Hypothalamus (tissue), 51 donors: Measurements from ENCODE around the gene GMPR.
"Not testable (repeated sequence)": the region's sequence is repeated elsewhere in the genome, so short reads cannot be mapped to it uniquely, and the experiment has no call there.

Experiments used
- DNase-seq, 51 donors: peaks; one replicate each; lab custom pipeline; 2025; lab: John Stamatoyannopoulos, UW

The GMPR gene

DNA sequence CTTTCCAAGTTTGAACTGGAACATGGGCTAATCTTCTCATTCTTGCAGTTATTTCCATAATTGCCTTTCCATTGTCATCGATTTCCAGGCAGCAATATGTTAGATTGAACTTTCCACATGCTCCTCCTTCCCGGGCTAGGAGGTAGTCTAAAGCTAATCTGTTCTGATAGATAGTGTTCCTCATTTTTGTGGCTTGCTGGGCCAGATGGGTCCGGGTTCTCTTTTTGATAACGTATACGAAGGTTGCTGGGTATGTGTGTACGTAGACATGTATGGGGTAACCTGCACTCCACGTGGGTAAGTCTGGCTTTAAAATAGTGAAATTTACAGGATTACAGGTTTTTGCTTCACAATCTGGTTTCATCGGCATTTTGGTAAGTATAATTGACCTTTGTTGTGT is 14.0 kb upstream of the GMPR start:
- no peak for DNase-seq

DNA sequence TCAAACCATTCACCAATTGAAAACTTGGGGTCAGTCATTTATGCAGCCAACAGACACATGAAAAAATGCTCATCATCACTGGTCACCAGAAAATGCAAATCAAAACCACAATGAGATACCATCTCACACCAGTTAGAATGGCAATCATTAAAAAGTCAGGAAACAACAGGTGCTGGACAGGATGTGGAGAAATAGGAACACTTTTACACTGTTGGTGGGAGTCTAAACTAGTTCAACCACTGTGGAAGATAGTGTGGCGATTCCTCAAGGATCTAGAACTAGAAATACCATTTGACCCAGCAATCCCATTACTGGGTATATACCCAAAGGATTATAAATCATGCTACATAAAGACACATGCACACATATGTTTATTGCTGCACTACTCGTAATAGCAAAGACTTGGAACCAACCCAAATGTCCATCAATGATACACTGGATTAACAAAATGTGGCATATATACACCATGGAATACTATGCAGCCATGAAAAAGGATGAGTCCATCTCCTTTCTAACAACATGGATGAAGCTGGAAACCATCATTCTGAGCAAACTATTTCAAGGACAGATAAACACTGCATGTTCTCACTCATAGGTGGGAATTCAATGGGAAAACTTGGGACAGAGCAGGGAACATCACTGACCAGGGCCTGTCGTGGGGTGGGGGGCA is 13.2 kb upstream of the GMPR start:
- DNase-seq: not testable (repeated sequence)

DNA sequence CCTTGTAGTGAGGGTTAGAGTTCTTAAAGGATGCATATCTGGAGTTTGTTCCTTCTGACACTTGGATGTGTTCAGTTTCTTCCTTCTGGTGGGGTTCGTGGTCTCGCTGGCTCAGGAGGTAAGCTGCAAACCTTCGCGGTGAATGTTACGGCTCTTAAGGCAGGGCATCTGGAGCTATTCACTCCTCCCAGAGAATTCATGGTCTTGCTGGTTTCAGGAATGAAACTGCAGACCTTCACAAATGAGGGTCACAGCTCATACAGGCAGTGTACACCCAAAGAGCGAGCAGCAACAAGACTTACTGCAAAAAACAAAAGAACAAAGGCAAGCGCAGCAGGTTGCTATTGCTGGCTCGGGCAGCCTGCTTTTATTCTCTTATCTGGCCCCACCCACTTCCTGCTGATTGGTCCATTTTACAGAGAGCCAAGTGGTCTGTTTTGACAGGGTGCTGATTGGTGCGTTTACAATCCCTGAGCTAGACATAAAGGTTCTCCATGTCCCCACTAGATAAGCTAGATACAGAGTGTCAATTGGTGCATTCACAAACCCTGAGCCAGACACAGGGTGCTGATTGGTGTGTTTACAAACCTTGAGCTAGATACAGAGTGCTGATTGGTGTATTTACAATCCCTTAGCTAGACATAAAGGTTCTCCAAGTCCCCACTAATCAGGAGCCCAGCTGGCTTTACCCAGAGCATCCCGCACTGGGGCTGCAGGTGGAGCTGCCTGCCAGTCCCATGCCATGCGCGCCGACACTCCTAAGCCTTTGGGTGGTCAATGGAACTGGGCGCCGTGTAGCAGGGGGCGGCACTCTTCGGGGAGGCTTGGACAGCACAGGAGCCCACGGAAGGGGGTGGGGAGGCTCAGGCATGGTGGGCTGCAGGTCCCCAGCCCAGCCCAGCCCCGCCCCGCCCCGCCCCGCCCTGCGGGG is 12.0 kb upstream of the GMPR start:
- DNase-seq: not testable (repeated sequence)

GRCh38 chr6:16227048-16227562 is 11.3 kb upstream of the GMPR start:
- no peak for DNase-seq

GRCh38 chr6:16227605-16228004 is 10.8 kb upstream of the GMPR start:
- DNase-seq: no peak

- no peak for DNase-seq
Observed at GRCh38 chr6:16228043-16228442, 10.3 kb upstream of the GMPR start.

GRCh38 chr6:16228709-16229665 is 9.4 kb upstream of the GMPR start:
- DNase-seq: no peak

DNA sequence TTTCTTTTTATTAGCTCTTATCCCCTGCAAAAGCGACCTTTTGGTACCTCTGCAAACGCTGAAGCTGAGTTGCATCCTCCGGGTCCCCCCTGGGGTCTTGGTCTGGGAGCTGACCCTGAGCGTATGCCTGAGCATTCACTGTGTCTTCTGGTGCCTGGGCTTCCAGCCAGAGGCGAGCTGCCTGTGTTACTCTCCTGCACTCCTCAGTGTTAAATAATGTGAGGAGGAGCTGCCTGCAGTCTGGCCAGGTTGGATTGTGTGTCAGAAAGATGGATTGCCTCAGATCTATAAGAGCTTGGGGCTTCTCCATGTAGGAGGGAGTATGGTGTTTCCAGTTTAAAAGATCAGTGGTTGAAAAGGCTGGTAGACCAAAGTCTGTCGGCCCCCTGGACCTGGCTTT is 8.7 kb upstream of the GMPR start:
- DNase-seq: no peak

- DNase-seq: no peak
Observed at GRCh38 chr6:16230953-16231352, 7.4 kb upstream of the GMPR start.

DNA sequence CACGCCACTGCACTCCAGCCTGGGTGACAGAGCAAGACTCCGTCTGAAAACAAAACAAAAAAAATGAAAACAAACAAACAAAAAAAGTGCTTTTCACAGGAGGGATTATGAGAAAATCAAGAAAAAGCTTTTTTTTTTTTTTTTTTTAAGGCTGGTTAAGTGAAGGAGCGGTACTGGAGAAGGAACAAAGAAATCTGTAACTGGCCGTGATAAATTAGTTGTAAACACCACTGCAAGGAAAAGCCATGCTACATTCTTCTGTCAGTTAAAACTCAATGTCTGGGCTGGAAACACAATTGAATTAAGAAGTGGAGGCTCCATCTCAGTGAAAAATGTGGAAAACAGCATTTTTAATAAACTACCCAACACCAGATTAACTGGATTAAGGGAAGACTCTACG is 6.3 kb upstream of the GMPR start:
- DNase-seq: no peak

- no peak for DNase-seq
Observed at GRCh38 chr6:16236009-16236501, 2.3 kb upstream of the GMPR start.

- no peak for DNase-seq
Observed at GRCh38 chr6:16236631-16237199, 1.7 kb upstream of the GMPR start.

DNA sequence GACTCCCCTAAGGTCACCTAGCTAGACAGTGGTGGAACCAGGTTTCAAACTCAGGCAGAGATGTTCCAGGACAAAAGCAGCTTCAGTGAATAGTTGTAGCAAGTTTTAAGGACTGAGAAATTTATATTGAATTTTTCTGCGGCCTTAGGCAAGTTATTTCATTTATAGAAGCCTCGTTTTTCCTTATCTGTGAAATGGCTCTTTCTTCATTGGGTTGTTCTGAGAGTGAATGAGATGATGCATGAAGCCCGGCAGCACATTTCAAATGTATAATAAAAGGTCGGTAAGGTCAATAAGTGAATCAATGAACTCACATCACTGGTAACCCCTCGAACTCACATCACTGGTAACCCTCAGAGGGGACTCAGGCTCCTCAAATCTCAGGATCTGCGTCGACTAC is 1.1 kb upstream of the GMPR start:
- DNase-seq: no peak

GRCh38 chr6:16238963-16239797 is 793 bp downstream of the GMPR start:
- peak in 45 of 51 donors; percentile 26 to 80 (median 58) for DNase-seq

DNA sequence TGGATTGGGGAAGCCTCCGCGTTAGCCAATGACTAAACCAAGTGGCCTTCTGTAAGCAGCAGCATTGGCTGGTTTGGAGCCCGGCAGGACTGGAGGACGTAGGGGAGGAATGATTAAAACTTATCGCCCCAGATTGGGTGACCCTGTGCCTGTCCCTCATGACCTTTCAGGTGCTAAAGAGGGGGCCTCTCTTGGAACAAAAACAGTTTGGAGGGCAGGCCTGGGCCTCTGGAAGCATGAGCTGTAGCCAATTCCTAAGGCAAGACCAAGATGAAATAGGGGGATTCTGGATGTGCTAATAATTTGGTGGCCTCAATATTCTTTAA is 1.4 kb downstream of the GMPR start:
- peak in 2 of 51 donors; percentile 33 to 43 for DNase-seq

- DNase-seq: no peak
Observed at GRCh38 chr6:16240589-16241320, 2.4 kb downstream of the GMPR start.

- no peak for DNase-seq
Observed at GRCh38 chr6:16241321-16241689, 2.9 kb downstream of the GMPR start.

- peak in 14 of 51 donors; percentile 12 to 59 (median 29) for DNase-seq
Observed at GRCh38 chr6:16243055-16243454, 4.7 kb downstream of the GMPR start.

GRCh38 chr6:16243664-16244063 is 5.3 kb downstream of the GMPR start:
- peak in 3 of 51 donors; percentile 10 to 18 (median 16) for DNase-seq
